Stimulated activated CD8-positive, alpha-beta memory T cell treated with anti-CD3 and anti-CD28 coated beads, Interleukin-7, amount 100 ng/mL, for 1 hour (primary cell): ENCODE measurements around the gene ARIH2.
"Not testable (repeated sequence)": the region's sequence is repeated elsewhere in the genome, so short reads cannot be mapped to it uniquely, and the experiment has no call there.

ENCODE experiments used
- DNase-seq, 2 donors: peaks; one replicate each; pipeline ENCODE4 v3.0.0-alpha.2; 2020; ENCODE audit warnings: low read depth in 2 of 2

The ARIH2 gene

DNA sequence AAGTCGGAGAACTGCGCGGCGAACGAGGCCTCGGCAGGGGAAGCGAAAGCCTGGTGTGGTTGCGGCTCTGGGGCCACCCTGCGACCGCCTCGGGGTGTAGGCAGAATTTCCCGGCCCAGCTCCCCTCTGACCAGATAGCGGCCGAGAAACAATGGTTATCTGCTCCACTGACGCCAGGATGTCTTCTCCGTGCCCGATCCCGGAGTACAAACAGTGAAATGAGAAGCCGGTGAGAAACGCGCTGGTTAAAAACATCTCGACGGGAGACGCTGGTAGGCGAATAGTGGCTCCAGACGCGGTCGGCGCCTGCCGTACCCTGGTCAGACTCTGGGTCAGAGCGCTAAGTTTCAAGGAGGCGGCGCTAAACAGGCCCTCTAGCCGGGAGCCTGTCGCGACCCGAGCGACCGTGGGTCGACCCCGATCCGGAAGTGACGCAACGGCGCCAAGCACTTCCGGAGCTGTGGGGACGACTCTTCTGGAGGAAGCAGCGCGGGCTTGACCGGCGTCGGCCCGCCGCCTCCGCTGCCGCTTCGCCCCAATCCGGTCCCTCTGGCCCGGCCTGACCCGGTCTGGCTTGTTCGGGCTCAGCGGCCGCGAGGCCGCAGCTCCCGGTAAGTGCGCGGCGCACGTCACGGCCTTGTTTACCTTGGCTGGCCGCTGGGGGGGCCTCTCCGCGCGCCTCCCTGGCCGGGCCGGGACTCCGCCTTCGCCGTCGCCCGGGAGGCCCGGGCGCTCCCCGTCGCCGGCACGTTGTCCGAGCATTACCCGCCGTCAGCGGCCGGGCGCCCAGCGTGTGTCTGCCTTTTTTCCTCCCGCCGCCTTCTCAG, at the start of gene ARIH2:
ARIH2 (plus strand) TSS at position 455 of the 827 bp plus-strand sequence. CDS start 8,717 bp downstream, outside the sequence.
- peak; percentile 70 to 78 for DNase-seq

DNA sequence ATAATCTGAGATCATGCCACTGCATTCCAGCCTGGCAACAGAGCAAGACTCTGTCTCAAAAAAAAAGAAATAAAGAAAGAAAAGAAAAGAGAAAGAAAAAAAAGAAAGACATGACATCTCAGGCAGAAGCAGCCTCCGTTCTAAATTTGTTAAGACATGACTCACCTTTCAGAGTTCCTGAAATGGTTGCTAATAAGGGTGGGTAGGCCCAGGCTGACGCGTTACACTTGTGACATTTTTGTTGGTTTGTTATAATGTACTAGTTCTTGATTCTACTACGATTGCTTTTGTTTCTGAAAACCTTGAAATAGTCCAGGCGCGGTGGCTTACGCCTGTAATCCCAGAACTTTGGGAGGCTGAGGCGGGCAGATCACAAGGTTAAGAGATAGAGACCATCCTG, 41.0 kb upstream of the ARIH2 start:
- no peak for DNase-seq

DNA sequence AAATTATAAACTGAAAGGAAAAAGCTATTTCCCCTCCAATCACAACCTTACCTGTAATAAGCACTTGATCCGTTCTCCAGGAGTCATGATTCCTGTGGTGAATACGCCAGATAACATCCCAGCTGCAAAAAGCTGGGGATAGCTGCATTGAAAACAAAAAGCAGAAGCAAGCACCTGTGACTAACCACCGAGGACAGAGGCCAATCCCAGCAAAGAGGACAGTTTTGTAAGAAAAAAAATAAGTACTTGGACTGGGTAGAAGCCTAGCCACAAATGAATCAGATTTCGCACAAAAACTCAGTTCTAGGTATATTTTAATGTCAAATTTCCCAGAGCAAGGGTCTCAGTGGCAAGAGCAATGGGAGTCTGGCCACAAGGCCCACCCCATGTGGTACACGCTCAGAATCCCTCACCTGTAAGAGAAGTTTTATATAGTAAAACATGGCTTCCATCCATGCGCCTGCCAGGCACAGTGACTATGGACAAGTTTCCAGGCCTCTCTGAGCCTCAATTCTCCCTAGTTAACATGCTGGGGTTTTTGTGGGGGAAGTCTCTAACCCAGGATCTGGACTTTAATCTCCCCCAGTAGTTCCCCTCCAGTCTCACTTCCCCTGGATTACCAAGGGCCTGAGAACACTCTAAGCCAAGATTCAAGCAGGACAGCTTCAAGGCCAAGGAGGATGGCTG, 39.2 kb upstream of the ARIH2 start:
- DNase-seq: no peak

DNA sequence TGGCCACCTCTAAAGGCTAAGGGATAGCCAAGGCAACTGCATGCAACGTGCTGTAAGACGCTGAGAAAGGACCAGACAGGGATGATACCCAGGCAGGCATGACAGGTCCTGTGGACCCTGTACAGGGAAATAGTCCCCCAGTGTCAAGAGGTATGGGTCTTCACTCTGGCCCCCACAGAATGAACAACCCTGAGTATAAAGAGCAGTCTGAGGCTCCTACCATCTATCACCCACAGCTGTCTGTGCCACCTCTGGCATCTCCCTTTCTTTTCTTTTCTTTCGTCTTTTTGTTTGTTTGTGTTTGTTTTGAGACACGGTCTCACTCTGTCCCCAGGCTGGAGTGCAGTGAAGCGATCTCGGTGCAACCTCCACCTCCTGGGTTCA, 38.7 kb upstream of the ARIH2 start:
- DNase-seq: no peak

DNA sequence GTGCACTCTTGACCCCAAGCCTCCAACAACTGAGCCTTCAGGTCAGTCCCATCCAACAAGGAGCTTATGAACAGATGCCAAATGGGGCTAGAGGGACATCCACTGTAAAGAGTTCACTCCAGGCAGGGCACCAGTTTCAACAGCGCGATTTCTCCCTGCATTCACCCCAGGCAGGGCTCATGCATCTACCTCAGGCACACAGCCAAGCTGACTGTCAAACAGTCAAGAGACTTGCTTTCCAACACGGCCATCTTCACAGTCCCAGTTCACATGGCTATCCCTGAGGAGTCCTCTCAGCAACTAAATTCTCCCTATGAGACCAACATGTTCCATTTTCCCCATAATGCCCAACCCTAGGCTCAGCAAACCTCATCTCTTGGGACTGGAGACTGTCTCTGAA, 37.6 kb upstream of the ARIH2 start:
- DNase-seq: no peak

DNA sequence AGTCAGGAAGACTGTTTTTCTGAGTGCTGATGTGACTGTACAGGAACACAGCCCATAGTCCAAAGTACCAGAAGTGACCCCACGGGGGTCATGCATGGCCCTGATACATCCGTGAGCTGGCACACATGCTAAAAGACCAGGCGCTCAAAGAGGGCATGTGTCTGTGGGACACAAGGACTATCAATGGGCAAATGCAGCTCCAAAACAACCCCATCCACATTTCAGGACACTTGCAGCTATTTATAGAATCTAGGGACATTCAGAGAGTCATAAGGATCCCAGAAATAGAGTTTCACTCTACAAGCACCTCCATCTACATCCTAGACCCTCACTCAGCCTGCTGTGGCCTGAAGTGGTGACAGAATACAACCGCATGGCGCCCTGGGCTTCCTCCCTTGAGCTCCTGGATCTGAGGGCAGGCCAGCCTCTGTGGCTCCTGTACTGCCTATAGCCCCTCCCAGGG, 37.0 kb upstream of the ARIH2 start:
- no peak for DNase-seq

DNA sequence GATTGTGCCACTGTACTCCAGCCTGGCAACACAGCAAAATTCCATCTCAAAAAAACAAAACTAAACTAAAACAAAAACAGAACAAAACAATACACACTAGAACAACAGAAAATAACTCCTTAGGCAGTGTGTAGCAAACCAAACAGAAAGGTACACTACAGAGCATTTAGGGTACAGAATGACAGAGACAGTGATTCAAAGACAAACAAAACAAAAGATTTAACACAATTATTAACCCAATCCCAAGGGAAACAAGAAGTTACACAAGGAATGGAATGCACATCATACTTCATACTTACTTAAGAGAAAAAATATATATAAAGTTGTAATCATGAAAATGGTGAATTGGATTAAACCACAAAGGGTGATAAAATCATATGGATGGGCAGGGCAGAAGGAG, 32.9 kb upstream of the ARIH2 start:
- no peak for DNase-seq

DNA sequence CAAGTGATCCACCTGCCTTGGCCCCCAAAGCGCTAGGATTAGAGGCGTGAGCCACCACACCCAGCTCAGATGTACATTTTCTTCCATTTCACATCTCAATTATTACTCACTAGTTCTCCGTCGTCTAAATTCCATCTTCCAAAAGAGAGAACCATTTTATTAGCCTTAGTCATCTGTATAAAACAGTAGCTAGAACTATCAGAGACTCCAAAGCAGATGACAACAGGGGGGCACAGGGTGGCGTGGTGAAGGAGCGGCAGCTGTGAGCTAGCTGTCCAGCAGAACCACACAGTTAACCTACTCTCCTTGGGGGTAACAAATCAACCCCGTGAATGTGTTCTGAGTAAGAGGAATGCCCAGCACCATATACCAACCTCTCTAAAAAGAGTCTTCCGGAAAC, 27.0 kb upstream of the ARIH2 start:
- DNase-seq: no peak

DNA sequence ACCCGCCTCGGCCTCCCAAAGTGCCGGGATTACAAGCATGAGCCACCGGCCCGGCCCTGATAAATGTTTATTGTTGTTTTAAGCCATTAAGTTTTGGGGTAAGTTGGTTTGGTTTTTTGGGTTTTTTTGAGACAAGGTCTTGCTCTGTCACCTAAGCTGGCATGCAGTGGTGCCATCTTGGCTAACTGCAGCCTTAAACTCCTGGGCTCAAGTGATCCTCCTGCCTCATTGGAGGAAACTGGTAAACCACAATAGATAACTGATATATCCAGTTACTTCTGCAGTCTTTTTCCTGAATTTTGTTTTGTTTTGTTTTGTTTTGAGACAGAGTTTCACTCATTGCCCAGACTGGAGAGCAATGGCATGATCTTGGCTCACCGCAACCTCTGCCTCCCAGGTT, 24.1 kb upstream of the ARIH2 start:
- DNase-seq: no peak

DNA sequence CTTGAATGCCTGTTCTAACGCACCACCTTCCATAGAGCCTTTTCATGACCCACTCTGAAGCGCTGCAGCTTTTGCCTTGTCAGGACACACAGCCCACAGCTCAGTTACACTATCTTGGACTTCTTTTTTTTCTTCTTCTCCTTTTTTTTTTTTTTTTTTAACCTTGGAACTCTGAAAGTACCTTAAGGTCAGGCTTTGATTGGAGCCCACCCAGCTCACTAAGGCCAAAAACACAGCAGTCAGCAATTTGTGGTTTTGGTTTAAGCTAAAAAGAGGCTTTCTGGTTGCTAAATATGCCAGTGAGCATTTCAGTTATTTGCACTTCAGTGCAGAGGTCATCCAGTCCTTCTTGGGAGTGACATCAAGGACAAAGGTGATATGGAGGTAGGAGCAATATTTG, 21.7 kb upstream of the ARIH2 start:
- DNase-seq: no peak

DNA sequence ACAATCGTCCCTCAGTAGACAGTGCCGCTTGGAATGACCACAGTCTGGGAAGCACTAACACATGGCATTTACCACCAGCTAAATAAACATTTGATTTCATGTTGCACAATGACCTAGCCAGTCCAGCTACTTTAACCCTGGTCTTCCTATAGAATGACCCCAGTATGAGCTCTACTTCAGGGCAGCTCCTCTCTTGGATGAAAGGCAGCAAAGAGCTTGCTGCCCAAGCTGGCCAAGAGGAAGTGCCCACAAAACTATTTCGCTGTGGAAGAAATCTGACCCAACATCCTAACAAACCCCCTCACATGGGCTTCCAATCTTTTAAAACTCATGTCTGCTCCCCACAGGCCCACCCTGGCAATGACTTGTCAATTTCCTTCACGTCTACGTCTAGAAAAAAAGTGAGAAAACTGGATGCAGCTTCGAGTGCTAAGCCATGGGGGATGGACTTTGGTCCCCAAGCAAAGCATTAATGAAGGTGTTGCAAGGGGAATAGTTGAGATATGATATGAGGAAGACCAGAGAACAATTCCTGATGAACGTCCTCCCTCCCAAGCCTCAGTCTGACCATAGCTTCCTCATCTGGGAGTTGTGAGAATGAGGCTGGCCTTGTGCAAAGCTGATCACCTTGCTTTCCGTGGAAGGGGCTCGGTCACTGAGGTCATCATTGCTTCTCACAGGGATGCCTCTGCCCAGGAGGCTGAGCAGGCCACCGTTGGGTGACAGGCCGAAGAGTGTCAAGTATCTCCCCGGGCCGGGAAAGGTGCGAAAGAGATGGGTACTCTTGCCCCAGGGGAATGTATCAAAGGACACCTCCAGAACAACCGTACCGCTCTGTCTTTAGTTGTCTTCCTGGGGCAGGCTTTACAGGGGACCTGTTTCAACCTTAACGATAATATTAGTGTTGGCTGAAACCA, 20.9 kb upstream of the ARIH2 start:
- no peak for DNase-seq

DNA sequence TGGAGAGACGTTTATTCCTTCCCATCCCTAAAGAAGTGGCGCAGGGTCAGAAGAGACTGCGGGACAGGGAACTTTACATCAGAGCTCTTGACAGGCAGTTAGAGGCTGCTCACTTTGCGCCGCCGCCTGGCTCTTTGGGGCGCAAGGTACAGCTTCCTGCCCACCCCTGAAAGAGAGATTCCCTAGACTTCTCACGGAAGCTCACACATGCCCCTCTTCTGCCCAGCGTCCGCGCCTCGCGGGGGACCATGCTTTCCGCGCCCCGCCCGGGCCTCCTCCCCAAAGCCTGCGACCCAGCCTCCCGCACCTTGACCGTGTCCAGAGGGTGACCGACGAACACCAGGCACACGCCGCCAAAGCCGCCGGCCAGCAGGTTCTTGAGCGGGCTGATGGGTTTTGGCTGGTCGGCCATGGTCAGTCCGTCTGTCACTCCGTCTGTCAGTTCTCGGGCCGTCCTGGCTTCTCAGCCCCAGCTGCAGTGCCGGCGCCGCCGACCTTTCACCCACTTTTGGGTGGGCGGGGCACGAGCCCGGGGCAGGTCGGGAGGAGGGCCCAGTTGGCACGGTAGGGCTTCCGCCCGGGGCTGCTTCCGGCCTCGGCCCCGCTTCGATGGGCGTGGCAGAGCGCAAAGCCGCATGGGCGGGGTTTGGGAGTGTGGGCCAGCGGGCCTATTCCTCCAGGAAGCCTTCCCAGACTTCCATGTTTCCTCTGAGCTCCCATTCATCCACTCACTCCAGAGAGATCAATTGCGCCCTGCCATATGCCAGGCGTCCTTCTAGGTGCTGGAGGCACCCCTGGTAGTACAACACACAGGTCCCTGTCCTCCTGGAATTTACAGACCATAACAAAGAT, 20.0 kb upstream of the ARIH2 start, which contains the start of gene SLC25A20:
SLC25A20 (minus strand) TSS at position 500 of the 852 bp plus-strand sequence; CDS start at position 412, 88 bp downstream.
- peak; percentile 77 to 81 for DNase-seq

DNA sequence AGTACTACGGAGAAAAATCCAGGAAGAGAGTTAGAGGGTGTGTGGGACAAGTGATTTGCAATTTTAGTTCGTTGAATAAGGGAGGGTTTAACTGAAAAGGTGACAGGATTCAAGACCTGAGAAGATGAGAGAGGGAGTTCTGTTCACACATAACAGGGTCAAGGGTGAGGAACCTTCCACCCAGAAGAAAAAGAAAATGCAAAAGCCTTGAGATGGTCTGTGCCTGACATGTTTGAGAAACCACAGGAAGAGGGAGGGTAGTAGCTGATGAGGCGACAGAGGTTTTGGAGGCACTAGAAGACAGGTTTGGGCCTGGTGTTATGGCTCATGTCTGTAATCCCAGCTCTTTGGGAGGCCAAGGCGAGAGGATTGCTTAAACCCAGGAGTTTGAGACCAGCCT, 19.4 kb upstream of the ARIH2 start:
- DNase-seq: no peak

DNA sequence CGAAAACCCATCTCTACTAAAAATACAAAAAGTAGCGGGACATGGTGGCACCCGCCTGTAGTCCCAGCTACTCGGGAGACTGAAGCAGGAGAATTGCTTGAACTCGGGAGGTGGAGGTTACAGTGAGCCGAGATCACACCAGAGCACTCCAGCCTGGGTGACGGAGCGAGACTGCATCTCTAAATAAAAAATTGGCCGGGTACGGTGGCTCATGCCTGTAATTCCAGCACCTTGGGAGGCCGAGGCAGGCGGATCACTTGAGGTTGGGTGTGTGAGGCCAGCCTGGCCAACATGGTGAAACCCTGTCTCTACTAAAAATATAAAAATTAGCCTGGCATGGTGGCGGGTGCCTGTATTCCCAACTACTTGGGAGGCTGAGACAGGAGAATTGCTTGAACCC, 11.6 kb upstream of the ARIH2 start:
- DNase-seq: not testable (repeated sequence)

DNA sequence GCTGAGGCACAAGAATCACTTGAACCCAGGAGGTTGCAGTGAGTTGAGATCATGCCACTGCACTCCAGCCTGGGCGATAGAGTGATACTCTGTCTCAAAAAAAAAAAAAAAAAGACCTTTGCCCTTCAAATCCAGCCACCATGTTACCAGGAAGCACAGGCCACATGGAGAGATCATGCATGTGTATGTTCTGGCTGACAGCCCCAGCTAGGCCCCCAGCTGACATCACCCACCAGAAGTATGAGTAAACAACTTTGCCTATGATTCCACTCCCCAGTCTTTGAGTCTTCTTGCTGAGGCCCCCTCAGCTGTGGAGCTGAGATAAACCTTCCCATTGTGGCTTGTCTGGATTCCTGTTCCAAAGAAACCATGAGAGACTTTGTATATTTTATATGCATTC, 3.3 kb upstream of the ARIH2 start:
- DNase-seq: no peak

DNA sequence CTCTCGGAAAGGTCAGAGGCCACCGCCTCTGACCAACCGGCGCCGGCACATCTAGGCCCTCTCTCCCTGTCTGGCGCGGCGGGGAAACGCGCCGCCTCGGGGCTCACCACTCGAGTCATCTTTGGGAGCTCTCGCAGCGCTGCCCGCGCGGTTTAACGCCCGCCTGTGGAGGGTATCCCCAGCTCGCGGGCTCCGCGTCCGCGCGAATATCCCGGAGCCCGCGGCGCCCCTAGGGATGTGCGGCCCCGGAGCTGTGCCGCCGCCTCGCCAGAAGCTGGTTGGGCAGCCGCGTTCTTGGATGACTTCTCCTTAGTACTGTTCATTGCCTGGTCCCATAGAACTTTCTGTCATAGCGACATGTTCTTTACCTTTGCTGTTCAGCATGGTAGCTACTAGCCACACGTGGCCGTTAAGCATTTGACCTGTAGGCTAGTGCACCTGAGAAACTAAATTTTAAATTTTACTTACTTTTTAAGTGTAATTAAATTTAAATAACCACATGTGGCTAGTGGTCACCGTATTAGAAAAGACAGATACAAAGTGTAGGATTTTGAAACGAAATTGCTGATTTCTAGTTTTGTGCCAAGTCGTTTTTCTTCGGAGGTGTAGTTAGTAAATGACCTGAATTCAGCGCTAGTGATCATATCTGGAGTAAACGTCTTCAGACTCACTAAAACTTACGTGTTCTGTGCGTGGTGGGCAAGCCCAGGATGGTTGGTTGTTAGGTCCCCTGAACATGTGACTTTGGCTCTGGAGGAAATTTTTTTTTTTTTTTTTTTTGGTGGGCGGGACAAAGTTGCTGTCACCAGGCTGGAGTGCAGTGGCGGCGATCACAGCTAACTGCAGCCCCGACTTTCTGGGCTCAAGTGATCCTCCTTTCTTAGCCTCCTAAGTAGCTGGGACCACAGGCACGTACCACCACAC, 835 bp downstream of the ARIH2 start:
- no peak for DNase-seq

DNA sequence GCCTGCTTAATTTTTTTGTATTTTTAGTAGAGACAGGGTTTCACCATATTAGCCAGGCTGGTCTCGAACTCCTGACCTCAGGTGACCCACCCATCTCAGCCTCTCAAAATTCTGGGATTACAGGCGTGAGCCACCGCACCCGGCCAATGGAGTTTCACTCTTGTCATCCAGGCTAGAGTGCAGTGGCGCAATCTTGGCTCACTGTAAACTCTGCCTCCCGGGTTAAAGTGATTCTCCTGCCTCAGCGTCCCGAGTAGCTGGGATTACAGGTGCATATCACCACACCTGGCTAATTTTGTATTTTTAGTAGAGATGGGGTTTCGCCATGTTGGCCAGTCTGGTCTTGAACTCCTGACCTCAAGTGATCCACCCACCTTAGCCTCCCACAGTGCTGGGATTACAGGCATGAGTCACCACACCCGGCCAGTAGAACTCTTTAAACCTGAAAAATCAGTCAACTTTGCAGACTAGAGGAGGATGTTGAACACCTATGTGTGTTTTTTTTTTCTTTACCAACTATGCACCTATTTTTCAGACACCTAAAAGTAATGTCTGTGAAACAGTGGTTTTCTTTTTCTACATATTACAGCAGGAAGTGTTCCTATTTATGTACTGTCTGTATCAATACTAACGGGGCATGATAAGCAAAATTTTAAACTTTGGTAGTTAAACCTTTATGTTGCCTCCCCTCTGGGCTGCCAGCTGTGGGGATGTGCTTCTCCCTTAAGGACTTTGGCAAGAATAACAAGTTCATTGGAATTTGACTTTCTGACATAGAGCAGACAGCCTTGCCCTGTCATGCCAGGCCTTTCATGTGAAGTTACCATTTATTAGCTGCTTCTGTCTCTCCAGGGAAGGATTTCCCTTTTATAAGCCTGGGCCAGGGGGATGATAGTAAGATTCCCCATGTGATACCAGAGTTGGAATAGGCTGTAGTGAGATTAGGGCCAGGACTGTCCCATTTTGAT, 8.1 kb downstream of the ARIH2 start:
- no peak for DNase-seq

DNA sequence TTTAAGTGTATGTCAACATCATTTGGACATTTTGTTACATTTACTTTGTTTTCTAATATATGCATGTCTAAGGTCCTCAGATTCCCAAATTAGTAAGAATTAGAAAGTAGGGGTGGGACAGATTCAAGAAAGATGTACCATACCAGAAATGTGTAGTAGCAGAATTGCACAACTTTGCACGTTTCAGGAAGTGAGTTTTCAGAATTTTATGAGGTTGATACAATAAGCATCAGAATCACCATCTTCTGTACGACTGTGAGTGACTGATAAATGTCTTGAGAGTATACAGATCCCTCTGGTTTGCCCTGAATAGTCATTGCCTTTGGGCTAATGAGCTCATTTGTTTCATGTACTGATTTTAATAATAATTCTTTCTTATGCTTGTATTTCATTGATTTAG, 9.3 kb downstream of the ARIH2 start:
- DNase-seq: no peak

DNA sequence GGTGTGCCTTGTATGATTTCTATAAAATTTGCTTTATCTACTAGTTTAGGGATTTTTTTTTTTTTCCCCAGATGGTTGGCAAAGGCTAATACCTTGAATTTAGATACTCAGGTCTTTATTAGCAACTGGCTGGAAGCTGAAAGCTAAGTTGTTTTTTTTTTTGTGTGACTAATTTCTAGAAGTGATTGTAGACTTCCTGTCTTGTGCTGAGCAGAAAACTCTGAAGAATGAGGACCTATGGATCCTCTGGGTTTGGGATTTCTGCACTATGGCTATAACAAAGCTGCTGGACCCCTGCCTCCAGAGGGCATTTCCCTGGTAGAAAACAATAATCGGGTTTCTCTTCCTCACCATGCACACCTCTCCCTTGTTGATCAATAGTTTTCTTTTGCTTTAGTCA, 10.0 kb downstream of the ARIH2 start:
- no peak for DNase-seq
